Measurements from ENCODE around the gene CTSA.

Gene CTSA

GRCh38 chr20:45938727-45939438, 47.7 kb downstream of the CTSA start:
- DNase-seq (ENCODE audit: low read depth): no peak

- DNase-seq (ENCODE audit: low read depth): no peak
Observed at GRCh38 chr20:45940053-45940452, 48.9 kb downstream of the CTSA start.

- no peak for DNase-seq (ENCODE audit: low read depth)
Observed at GRCh38 chr20:45940469-45940868, 49.3 kb downstream of the CTSA start.

GRCh38 chr20:45943613-45944012, 52.5 kb downstream of the CTSA start:
- DNase-seq (ENCODE audit: low read depth): no peak

- DNase-seq (ENCODE audit: low read depth): peak; percentile 62
Observed at GRCh38 chr20:45944151-45944964, 53.2 kb downstream of the CTSA start.

- no peak for DNase-seq (ENCODE audit: low read depth)
Observed at GRCh38 chr20:45944965-45945677, 54.0 kb downstream of the CTSA start.

GRCh38 chr20:45945678-45946148, 54.6 kb downstream of the CTSA start:
- DNase-seq (ENCODE audit: low read depth): peak; percentile 81

- peak; percentile 87 for DNase-seq (ENCODE audit: low read depth)
Observed at GRCh38 chr20:45946149-45946970, 55.2 kb downstream of the CTSA start.

- no peak for DNase-seq (ENCODE audit: low read depth)
Observed at GRCh38 chr20:45947110-45947866, 56.2 kb downstream of the CTSA start.

GRCh38 chr20:45948261-45948733, 57.2 kb downstream of the CTSA start:
- no peak for DNase-seq (ENCODE audit: low read depth)
